ENCODE results near the gene SEC61A2. TPM values are rescaled to one million over a fixed set of nuclear protein-coding genes. Genes with fewer than 3 reads are reported as not detected.
"Not testable (repeated sequence)": the region's sequence is repeated elsewhere in the genome, so short reads cannot be mapped to it uniquely, and the experiment has no call there.

The SEC61A2 gene
- total RNA-seq: 15.3 TPM

DNA sequence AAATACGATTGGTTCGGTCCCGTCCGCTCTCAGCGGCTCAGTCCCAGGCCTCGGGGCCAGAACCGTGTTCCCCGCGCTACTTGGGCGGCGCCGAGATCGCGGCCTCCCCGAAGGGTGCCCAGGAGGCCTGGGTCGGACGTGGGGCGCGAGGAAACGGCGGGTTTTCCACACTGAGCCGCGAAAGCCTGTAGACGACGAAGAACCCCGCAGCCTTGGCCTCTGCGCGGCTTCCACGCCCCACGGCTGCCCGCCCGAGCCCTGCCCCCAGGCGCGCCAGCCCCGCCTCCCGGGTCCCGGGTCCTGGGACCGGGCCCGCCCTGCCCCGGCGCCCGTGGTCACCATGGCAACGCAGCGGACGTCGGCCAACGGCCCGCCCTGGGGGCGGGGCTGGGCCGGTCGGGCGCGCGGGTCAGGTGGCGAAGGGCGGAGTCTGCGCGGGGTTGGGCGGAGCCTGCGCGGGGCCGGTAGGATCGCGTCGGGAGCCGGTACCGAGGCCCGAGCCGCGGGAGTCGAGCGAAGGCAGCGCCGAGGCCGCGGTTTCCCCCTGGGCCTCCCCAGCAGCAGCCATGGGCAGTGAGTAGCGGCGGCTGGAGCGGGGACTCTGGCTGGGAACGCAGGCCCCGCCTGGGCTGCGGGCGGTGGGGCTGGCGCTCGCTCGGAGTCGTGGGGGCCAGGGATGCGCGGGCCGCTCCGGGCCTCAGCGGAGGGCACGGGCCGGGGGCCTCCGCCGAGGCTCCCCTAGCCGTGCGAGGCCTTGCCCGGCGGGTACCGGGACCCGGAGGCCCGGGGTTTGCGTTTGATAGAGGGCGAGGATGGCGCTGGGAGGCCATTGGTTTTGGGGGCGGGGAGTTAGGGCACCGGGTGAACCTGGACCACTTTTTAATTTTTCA, at the start of gene SEC61A2:
TSS of gene SEC61A2 (plus strand) at position 456 of the 890 bp plus-strand sequence. CDS start at position 567, 111 bp downstream.
- DNase-seq: peak; percentile 97

DNA sequence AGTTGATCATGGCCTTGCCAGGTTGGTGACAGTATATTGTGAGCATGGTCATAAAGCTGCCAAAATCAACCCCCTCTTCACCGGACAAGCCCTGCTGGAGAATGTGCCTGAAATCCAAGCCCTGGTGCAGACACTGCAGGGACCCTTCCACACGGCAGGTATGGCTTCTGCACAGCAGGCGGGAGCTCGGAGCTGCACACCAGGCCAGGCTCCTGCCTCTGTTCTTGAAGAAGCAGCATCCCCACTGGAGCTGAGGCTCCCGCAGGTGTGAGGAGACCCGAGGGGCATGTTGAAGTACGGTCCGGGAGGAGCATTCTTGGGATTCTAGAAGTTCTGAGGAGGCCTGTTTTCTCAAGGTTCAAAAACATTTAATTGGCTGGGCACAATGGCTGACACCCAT, 48.0 kb upstream of the SEC61A2 start:
- no peak for DNase-seq

DNA sequence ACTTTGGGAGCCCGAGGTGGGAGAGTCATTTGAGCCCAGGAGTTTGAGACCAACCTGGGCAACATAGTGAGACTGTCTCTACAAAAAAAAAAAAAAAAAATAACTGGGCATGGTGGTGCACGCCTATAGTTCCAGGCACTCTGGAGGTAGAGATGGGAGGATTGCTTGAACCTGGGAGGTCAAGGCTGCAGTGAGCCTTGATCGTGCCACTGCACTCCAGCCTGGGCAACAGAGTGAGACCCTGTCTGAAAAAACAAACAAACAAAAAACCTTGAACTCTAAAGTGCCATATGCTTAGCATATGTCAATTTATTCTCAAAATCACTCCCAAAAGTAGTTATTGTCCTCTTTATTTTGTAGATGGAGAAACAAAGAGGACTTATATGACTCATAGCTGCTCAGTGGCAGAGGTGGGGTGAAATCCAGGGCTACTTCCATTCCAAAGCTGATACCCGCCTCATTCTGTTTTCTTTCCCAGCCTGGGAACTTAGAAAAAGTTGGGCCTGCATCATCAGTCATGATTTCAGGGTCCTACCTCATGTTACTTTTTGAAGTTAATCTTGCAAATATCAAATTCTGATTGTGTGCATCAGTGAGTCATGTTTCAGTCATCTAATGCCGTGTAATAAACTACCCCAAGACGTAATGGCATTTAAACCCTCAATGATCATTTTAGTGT, 47.5 kb upstream of the SEC61A2 start:
- DNase-seq: no peak

DNA sequence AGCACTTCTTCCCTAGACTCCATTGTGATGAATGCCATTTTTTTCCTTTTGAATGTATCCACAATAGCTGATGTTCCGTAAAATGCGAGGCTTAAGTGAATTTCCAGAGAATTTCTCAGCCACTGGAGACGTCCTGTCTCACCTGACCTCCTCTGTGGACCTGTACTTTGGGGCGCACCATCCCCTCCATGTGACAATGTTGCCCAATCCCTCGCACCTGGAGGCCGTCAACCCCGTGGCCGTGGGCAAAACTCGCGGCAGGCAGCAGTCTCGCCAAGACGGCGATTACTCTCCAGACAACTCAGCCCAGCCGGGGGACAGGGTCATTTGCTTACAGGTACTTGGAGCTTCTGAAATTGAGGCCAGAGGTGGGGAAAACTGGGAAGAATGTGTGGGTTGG, 40.6 kb upstream of the SEC61A2 start:
- DNase-seq: no peak

DNA sequence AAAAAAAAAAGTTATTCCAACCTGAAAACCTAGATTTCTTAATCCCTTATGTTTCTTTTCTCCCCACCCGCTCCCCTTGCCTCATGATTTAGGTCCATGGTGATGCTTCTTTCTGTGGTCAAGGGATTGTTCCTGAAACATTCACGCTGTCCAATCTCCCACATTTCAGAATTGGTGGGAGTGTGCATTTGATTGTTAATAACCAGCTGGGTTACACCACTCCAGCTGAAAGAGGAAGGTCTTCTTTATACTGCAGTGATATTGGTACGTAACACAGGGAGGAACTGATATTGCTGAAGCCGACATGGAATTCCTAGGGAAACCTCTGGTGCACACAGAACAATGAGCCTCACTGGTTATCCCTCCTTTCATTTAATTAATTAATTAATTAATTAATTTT, 38.1 kb upstream of the SEC61A2 start:
- DNase-seq: no peak

DNA sequence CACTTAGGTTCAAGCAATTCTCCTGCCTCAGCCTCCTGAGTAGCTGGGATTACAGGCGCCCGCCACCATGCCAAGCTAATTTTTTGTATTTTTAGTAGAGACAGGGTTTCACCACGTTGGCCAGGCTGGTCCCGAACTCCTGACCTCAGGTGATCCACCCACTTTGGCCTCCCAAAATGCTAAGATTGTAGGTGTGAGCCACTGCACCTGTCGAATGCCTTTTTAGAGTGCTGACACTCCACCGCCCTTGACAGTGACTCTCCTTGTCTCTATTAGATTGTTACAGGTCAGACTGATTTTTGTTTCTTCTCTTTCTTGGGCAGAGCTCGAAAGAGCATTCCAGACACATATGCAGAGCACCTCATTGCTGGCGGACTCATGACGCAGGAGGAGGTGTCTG, 32.1 kb upstream of the SEC61A2 start:
- not testable (repeated sequence) for DNase-seq

DNA sequence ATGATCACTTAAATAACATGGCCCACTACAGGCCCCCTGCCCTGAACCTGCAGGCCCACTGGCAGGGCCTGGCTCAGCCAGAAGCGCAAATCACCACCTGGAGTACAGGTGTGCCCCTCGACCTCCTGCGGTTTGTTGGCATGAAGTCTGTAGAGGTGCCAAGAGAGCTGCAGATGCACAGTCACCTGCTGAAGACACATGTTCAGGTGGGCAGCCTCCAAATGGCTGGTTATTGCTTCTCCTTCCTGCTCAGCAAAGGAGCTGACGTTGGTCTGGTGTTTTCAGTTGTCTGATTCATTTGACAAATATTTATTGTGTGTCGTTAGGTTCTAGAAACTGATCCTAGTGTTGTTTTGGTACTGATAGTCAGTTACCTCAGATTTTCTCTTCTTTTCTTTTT, 31.7 kb upstream of the SEC61A2 start:
- no peak for DNase-seq

DNA sequence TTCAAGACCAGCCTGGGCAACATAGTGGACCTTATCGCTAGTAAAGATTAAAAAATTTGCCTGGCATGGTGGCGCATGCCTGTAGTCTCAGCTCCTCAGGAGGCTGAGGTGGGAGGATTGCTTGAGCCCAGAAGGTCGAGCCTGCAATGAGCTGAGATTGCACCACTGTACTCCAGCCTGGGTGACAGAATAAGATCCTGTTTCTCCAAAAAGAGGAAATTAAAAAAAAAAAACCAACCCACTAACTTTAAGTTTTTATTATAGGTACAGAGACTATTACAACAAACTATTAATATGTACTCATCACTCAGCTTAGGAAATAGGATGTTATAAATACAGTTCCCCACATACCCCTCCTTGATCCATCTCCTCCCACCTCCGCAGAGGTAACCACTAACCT, 30.5 kb upstream of the SEC61A2 start:
- DNase-seq: no peak

DNA sequence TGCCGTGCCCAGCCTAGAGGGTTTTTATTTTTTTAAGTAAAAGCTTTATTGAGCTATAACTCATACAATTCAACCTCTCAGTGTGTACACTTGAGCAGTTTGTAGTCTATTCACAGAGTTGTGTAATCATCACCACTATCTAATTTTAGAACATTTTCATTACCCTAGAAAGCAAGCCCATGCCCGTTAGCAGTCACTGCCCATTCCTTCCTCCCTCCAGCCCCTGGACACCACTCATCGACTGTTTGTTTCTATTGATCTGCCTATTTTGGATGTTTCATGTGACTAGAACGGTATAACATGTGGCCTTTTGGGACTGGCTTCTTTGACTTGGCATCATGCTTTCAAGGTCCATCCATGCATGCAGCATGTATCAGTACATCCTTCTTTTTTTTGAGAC, 25.7 kb upstream of the SEC61A2 start:
- no peak for DNase-seq

DNA sequence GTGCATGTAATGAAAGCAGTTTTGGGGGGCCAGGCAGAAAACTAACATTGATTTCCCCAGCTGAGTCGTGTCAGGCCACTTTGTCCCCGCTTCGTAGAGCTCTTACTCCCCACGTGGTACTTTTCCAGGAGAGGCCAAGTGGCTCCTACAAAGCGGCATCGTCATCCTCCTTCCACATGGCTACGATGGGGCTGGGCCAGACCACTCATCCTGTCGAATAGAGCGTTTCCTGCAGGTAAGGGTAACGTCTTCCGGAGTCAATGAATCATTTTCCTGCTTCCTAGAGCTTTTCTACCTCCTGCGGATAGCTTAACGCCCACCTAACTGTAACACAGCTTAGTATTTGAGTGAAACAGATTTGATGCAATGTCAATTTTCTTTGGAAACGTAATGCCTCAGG, 21.7 kb upstream of the SEC61A2 start:
- DNase-seq: no peak

DNA sequence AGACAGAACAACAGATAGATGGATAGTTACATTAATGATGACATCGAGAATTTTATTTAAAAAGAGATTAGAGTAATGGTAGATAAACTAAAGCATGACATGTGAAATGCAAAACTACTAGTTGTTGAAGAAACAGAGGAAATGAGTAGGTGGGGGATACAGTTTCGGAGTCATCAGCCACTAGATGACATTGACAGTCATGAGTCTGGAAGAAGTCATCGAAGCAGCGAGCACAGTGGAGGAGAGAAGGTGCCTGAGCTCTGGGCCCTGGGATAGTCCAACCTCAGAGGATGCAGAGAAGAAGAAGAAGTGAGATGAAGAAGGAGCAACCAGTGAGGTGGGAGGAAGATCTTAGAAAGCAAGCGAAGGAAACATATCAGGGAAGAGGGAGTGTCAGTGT, 20.2 kb upstream of the SEC61A2 start:
- DNase-seq: no peak

DNA sequence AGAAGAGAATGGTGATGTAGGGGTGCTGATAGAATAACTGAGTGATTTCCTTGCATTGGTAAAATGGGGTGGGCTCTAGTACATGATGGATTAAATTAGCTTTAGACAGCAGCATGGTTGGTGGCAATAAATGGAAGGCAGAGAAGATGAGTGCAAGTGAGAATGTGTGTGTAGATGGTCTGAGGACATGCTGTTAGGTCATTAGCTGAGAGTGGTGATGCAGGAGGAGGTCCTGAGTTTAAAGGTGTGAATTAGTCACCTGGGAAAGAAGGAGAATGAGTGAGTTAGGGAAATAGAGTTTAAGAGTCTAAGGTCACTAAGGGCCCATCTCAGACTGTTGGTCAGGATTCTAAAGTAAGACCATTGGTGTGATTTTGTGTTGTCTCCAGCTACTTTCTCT, 17.9 kb upstream of the SEC61A2 start:
- no peak for DNase-seq

DNA sequence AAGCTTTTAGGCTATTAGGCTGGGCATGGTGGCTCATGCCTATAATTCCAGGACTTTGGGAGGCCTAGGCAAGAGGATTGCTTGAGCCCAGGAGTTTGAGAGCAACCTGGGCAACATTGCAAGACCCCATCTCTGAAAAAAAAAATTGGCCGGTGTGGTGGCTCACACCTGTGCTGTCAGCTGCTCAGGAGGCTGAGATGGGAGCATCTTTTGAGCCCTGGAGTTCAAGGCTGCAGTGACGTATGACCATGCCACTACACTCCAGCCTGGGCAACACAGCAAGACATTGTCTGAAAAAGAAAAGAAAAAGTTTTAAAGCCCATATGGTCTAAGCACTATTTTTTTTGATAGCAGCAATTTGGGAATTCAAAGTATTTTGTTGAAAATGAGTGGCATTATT, 15.8 kb upstream of the SEC61A2 start:
- DNase-seq: no peak

DNA sequence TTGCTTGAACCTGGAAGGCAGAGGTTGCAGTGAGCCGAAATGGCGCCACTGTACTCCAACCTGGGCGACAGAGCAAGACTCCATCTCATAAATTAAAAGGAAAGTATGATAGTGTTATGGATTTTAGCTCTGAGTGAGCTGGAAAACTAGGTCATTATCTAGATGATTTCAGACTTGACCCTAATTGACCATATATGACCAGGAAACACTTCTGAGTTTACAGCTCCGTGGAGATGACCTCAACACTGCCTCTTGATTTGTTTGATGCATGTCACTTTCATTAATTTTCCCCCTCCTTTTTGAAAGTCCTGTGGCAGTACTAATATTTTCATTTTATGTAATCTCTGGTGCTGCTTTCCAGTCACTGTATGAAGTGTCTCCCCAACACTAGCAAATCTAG, 7.8 kb upstream of the SEC61A2 start:
- DNase-seq: no peak

DNA sequence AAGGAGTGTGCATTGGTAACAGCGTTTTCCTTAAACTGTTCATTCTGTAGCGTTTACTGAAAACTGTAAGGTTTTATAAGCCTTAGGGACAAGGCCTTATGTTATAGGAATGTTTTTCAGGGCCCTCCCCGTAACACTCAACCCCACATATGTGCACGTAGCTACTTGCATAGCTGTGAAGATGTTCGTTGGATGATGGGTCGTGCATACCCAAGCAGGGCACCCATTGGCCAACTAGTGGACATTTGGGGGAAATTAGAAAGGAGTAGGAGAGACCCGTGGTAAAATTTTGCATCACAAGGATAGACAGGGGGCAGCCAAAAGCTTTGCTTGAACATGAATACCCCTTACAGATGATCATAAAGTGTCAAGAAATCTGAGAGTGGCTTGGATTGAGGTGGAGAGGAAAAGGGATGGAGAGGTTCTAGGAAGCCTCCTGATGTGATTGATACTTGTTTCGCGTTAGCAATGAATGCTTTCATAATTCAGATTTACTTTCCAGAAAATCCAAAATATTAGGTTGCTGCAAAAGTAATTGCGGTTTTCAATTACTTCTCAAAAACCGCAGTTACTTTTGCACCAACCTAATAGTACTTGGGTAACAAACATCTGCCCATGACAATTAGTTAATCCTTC, 878 bp downstream of the SEC61A2 start:
- DNase-seq: peak; percentile 80

DNA sequence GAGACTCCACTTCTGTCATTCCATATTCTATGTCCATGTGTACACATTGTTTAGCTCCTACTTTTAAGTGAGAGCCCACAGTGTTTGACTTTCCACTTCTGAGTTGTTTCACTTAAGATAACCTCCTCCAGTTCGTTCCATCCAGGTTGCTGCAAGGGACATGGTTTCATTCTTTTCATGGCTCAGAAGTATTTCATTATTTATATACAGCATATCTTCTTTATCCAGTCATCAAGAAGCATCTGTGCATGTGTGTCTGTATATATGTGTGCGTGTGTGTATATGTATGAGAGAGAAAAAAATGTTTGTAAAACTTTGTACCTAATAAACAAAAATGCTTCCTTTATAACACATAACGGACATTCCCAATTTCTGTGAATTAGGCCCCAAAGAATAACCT, 6.2 kb downstream of the SEC61A2 start:
- DNase-seq: no peak

DNA sequence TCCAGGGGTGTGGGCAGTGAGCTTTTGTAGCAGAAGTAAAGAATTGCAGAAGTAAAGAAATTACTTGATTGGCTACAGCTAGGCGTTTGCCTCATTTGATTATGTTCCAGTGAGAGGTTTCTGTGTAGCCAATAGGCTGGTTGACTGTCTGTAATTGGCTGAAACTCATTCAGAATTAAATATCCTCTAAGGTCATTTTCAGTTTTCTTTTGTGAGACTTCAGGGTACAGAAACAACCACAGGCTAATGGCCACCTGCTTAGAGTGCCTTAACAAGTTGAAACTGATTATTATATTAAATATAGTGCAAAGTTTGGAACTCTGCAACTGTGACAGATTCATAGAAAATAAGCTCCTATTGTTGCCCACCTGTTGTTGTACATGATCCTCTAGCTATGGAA, 10.6 kb downstream of the SEC61A2 start:
- DNase-seq: no peak

DNA sequence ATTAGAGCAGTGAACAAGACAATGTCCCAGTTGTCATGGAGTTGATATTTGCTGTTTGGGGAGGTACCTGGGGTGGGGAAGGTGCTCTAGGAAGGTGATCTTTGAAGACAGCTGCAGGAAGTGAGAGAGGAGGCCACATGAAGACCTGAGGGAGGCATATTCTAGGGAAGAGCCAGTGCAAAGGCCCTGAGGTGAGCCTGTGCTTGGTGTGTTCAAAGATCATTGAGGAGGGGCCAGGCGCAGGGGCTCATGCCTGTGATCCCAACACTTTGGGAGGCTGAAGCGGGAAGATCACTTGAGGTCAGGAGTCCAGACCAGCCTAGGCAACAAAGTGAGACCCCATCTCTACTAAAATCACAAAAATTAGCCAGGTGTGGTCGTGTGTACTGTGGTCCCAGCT, 15.1 kb downstream of the SEC61A2 start:
- no peak for DNase-seq

DNA sequence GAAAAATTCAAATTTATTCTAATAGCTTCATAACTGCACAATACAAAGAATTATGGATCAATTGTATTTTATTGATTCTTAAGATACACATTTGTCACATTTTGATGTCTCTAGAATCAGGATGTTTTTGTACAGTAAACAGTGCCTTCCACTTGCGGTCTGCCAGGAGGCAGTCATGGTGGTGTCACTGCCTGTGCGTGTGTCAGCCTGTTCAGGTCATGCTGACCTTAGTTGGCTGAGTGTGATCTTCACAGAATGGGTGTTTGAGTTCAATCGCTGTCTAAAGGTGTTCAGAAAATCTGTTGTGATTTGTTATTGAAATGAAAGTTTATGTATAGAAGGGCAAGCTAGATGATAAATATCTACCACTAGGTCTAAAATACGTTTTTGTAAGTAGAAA, 20.7 kb downstream of the SEC61A2 start:
- no peak for DNase-seq

DNA sequence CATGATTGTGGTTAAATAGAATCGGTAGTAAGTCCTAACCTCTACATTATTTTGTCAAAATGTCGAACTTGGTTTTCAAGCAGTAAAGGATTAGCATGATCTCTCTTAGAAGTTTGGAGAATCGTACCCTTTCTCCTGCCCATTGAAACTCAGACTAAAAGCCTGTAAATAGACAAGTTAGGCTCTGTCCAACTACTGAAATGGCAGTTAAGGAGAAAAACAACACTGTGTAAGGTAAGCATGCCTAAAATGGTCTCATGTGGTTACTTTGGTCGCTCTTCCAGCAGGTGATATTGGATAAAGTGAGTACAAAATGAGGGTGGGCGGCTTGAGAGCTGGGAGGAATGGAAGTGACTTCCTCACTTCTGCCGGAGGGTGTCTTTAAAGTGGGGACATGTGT, 25.0 kb downstream of the SEC61A2 start:
- no peak for DNase-seq

DNA sequence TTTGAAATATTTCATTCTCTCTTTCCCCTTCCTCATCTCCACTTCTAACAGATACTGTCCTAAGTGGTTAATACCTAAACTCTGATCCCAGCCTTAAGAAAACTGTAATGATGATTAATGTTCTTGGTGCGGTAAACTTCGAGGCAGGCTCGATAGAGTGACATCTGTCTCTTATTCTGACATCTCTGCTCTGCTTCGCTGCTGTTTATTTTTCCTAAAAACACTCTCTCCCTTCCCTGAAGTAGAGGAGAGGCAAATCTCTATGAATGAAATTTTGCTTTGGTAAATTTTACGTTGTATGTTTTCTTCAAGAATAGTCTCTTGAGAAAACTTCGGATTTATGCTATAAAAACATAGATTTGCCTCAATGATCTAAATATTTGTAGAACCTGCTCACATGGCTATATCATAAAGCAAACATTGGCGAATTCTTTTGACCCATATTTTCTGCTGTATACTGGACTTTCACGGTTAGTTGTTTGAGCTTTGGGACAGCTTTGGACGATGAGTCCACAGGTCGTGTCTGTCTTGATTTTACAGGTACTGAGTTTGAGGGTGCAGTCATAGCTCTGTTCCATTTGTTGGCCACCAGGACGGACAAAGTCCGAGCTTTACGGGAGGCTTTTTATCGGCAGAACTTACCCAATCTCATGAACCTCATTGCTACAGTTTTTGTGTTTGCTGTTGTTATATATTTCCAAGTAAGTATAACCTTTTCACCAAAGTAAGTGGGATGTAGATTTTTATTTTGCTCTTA, 27.1 kb downstream of the SEC61A2 start:
- DNase-seq: no peak

DNA sequence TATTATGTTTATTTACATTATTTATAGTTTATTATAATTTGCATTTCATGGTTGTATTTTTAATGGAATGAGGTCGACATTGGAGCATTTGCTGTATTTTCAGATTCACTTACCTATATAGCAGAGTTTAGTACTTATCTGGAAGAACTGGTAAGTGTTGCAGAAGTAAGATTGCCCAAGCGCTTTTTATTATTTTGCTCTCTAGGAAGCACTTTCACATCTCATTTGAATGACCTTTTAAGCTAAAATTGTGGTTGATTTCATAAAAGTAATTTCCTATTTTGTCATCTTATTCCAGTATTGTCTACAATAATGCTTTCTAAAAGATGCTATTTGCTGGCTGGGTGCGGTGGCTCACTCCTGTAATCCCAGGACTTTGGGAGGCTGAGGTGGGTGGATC, 28.6 kb downstream of the SEC61A2 start:
- no peak for DNase-seq

DNA sequence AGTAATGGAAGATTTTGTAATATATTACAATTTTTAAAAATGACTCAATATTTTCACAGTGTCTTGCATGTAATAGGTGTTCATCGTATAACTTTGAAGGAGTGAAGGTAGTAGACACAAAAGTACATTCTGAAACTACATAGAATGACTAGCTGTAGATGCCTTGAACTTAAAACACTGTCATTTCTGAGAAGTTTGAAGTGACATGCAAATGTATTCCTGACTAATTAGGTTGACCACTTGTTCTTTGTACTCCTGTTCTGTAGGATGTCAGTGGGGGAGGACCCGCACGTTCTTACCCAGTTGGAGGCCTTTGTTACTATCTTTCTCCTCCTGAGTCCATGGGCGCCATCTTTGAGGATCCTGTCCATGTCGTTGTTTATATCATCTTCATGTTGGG, 31.2 kb downstream of the SEC61A2 start:
- DNase-seq: no peak
